Gastrocnemius medialis (tissue), 4 donors: ENCODE measurements around the gene PTCD3.

Experiments
- CTCF ChIP-seq, 5 experiments: fragments of 450-650 bp in 3 of 5; fragments of 200-600 bp in 2 of 5; sonication (generic) in 2 of 5; IDR thresholded peaks in 4 of 5; conservative IDR thresholded peaks in 1 of 5; 1 replicate in 4 of 5; 2 replicates in 1 of 5; pipeline ENCODE4 v1.5.1; 2016 to 2019; ENCODE audit warnings: antibody characterized with exemption in 5 of 5, mild to moderate bottlenecking in 3 of 5, moderate library complexity in 3 of 5
- POLR2A ChIP-seq, 2 donors: fragments of 450-650 bp; IDR thresholded peaks; one replicate each; pipeline ENCODE4 v1.6.1; 2017; ENCODE audit warnings: antibody characterized with exemption in 2 of 2, mild to moderate bottlenecking in 2 of 2, moderate library complexity in 2 of 2

GRCh38 chr2:86087936-86088850, 17.8 kb upstream of the PTCD3 start:
- no peak for TF ChIP-seq CTCF (IDR thresholded peaks at IDR 0.05 in 4 of 5, conservative IDR thresholded peaks at IDR 0.05 in 1 of 5)
- no peak for TF ChIP-seq POLR2A (IDR thresholded peaks at IDR 0.05)
